Inferior parietal cortex (tissue), 1 donor: Measurements from ENCODE around the gene OTULIN.

Experiments
- DNase-seq: peaks from one replicate; pipeline ENCODE4 v3.0.0-alpha.2; 2016; ENCODE audit errors: extremely low spot score

The OTULIN gene

DNA sequence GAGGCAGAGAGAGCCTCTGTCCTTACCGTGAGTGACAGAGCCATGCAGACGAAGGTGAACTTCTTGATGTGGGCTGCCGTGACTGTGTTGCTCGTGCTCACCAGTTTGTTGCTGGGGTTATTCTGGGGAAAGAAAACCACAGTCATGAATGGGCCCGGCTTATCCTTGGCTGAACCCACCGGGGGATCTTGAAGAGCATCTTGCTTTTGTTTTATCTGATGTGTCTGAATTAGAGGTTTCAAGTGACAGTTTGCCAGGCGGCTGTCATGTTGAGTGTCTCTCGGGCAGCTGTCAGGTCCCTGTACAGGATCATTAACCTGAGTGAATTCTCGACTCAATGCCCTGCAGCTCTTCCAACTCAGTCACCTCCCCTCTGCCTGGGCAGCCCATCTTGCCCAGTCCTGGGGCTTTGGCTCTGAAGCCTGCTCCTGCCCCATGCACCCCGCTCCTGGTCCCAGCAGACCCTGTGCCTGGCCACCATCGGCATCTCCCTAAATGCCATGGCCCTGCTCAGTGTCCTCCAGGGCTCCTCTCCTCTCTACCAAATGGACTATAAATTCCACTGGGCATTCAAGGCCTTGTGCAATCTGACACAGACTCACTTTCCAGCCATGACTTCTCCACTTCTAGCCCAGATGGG lies 77.4 kb downstream of the OTULIN start:
- no peak for DNase-seq

DNA sequence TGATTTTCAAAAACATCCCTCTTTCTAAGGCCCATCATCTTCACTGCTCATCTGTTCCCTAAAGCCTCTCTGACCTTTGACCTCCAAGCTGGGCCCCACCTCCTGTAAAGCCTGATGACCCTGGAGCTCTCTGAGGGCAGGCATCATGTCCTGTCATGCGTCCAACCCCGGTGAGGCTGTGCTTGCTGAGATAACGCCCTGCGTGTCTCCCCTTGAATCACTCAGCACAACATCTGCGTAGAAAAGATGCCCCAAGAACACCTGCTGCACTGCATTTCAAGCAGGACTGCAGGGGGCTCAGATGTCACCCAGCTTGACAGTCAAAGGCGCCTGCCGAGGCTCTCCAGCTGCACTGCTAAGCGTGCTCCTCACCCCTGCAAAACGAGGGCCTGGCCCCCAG lies 78.0 kb downstream of the OTULIN start:
- no peak for DNase-seq

GRCh38 chr5:14743601-14744295 lies 79.2 kb downstream of the OTULIN start:
- no peak for DNase-seq

GRCh38 chr5:14744296-14745187 lies 80.0 kb downstream of the OTULIN start:
- DNase-seq = no peak

GRCh38 chr5:14745188-14745563 lies 80.7 kb downstream of the OTULIN start:
- no peak for DNase-seq

- DNase-seq = no peak
Observed at GRCh38 chr5:14745753-14746152, 81.2 kb downstream of the OTULIN start.

DNA sequence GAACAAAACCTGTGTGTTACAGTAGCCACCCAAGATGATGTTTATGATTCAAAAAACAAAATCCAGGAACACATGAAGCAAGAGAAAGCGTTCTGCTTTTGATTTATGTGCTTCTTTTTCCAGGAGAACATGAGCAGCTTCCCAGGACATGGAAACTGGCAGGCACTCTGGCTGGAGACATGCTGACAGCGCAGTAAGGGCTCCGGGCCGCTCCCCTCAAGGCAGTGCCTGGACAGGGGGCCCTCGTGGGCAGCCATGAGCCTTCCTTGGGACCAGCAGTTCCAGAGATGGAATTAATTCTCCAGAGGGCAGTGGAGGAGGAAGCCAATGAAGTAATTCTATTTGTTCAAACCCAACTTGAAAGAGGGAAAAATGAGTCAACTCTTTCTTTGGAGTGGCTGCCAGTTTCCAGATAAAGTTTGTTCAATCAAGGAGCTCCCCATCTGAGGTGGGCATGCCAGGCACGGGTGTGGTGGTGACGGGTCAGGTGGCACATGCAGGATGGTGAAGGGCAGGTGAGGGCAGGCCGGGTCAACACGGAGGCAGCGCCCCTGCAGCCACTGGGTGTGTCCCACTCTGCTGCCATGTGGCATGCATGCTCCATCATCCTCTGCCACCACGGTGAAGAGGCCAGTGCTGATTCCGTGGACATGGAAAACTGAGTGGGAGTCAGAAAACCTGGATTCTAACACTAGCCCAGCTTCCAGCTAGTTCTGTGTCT lies 83.8 kb downstream of the OTULIN start:
- DNase-seq = no peak
